NCI-H1436 (cell line): Measurements from ENCODE around the gene CDH13.

ENCODE experiments used
- DNase-seq: peaks from one replicate; lab custom pipeline; 2025; lab: John Stamatoyannopoulos, UW

Gene CDH13

DNA sequence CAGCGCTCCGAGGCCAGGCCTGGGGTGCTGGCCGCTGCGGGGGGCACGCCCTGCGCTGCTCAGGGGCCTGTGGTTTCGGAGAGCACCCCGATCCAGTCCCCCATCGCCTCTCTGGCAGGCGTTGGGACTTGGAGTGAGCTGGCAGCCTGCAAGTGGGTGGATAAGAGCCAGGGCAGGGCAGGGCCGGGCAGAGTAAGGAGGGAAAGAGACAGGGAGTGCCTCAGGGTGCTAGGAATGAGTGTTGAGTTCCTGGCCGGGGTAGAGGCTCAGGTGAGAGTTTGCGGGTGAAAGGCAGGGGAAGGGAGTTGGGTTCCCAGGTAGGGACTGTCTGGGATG is 1.3 kb downstream of the CDH13 start:
- DNase-seq, result no peak

DNA sequence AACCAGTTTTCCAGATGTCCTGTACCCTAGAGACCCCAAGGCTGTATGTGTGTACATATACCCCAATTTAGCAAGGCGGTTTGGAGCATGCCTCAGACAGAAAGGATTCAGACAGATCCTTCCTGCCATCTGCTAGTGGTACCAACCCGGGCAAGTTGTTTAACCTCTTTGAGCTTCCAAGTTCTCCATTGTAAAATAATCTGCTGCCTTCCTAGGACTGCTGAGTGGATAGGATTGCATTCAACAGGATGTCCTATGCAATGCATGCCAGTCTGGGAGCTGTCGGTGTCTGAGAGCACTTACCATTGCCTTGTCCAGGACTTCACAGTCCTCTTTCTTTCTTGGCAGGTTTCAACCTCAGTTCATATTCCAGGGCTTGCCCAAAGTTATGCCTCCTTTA is 1.9 kb downstream of the CDH13 start:
- DNase-seq, result no peak

DNA sequence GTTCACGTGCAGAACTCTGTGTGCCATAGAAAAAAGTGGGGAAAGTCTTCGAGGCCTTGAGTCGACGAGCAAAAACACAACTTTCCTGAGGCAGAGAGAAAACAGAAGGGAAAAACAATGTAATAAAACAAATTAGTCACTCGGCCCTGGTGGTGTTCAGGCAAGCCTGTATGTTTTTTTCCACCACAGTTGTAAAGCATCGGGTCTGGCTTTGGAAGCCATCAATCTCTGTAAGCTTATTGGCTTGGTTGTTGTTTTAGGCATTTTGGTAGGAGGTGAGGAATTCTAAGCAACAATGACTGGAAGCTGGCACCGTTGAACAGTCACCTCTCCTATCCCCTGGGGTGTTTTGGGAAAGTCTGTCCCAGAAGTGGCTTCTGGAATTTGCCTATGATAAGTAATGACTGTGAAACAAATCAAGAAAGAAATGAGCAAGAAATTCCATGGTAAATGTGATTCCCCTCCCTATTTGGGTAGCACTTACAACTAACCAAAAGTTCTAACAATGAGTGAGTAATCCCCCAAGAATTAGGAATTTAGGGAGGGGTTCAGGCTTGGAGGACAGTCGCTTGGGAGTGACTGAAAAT is 2.8 kb downstream of the CDH13 start:
- no peak for DNase-seq

DNA sequence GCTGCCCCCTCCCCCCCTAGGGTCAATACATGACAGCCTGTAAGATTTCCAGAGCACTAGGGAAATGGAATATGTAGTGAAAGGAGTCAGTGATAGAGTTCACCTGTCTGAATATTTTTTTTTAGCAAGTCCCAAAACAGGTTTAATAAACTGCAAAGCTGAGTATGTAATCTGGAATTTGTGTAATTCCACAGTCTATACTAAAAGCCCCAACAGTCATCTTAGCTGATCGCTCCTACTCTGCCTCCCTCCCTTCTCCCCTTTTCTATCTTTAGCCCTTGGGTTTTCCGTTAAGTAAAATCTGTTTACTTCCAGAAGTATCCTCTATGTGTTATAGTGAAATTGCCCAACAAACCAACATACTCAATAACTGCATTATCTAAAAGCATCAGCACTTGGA is 3.5 kb downstream of the CDH13 start:
- DNase-seq, result no peak

DNA sequence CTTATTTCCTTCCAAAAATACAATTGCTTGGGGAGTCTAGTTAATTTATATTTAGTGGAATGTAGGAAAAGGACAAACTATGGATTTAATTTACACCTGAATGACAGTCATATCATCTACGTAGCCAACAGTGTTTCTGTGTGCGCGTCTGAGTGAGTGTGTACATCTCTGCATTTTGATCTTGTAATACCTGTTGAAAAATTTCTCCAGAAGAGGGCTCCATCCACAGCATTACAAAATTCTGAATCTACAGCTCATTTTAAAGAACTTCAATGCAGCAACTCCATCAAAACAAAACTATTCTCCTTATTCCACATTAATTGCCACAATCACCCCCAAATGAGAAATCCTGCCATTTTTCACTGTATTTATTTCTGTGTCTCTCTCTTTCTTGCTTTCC is 3.9 kb downstream of the CDH13 start:
- DNase-seq, result no peak

DNA sequence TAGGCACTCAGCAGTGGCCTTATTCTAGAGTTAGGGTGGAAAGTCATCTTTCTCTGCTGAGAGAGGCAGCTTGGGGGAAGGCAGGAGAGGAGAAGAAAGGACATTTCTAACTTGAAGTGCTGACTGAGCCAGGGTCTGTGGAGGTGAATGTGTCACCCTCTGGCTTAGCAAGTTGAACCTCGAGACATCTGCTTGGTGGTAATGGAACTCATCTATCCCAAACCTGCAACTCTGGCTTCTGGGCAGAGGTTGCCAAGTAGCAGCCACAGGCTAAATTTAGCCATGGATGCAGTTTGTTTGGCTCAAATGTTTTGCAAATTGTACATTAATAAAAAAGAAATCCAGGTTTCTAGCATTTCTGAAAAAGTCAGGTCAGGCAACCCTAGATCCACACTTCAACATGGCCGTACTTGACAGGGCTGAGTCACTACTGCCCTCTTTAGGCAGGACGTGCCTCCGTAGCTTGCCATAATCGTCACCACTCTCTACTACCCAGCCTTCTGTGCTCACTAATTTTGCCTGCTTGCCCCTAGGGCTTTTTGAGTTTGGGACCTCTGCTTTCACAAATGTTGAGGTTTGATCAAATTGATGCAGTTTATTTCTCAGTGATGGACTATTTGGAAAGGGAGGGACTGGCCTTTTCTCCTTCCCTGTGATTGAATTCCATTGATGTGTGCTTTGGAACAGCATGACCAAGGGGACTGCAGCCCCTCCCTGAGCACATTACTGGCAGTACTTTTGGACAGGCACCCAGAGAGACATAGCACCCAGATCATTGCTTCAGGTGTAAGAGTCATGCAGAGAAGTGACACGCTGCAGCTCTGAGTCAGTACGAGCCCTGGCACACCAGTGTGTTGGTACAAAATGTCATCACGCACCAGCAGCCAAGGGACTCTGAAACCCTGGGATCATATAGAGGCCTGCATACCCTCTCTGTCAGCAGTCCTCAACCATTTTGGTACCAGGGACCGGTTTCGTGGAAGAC is 5.2 kb downstream of the CDH13 start:
- no peak for DNase-seq

DNA sequence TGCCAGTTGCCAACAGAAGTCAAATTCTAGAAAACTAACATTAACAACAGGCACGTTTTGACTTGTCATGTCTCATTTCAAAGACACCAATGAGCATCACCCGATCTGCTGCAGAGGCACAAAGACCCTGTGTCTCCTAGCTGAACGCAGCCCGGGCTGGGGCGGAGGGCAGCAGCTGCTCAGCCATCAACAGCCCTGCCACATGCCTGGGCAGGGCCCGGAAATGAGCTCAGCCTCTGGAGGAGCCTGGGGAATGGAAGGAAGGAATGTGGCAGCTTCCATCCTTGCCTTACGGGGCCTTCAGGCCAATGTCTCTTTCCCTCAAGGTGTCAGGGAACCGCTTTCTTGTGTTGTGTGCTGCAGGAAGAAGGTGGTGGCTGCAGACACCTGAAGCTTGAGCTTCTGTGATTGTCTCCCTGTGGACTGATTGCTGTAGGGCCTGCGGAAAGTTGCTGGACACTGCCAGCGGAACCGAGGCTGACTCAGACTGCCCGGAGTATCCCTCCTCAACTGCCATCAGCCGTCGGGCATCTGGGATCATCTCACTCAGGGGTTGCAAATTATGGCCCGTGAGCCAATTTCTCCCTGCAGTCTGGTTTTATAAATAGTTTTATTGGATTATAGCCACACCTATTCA is 7.3 kb downstream of the CDH13 start:
- DNase-seq, result no peak

DNA sequence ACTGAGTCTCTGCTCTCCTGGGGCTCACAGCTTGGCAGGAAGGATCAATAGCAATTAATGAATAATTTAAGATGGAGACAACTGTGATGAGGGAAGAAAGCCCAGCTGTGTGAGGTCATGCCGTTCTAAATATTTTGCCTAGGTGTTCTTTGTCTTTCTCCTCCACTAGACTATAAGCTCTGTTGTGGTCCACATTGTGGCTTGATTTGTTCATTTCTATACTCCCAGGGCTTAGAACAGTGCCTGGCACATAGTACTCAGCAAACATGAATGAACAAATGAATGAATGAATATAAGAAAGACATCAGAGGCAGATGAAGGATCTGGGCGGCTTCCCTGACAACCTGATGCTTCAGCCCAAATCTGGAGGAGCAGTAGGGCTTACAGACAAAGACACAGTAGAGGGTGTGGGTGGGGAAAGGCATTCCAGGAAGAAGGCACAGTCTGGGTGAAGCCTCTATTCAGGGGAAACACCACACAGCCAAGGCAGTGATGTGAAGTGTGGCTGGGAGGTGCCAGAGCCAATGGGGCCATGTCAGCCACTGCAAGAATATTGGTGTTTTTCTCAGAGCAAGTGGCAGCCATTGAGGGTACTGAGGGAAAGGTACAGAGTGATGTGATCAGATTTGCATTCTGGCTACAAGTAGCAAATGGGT is 8.3 kb downstream of the CDH13 start:
- DNase-seq, result no peak

DNA sequence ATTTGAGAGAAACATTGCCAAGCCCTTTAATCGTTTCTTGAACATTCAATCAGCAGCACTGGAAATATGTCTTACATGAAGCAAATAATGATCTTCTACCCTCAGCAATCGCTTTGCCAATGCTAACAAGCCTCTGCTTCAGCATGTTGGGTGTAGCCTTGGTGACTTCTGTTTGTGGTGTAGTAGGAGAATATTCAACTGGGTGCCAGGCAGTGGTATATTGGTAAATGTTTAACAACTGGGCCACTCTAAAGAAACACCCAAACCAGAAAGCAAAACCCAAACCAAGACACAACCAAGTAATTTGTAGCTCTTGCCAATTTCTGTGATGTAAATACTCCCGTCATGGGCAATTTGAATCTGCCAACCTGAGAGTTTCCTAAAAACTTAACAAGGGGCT is 9.7 kb downstream of the CDH13 start:
- no peak for DNase-seq

DNA sequence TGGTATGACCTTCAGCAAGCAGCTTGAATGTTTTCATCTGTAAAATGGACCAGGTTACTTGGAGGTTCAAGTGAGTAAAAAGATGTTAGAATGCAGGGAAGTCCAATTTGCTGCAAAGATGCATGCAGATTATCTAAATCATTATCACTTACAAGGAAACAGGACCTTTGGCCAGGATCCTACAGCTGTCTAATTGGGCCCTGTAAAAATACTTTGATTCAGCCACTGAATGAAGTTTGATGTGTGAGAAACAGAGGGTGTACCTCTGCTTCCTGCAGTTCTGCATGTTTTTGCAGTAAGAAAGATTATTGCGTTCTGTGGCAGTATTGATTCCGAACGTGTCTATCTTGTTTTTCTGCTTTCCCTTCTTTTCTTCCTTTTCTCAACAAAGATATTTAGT is 10.2 kb downstream of the CDH13 start:
- no peak for DNase-seq

DNA sequence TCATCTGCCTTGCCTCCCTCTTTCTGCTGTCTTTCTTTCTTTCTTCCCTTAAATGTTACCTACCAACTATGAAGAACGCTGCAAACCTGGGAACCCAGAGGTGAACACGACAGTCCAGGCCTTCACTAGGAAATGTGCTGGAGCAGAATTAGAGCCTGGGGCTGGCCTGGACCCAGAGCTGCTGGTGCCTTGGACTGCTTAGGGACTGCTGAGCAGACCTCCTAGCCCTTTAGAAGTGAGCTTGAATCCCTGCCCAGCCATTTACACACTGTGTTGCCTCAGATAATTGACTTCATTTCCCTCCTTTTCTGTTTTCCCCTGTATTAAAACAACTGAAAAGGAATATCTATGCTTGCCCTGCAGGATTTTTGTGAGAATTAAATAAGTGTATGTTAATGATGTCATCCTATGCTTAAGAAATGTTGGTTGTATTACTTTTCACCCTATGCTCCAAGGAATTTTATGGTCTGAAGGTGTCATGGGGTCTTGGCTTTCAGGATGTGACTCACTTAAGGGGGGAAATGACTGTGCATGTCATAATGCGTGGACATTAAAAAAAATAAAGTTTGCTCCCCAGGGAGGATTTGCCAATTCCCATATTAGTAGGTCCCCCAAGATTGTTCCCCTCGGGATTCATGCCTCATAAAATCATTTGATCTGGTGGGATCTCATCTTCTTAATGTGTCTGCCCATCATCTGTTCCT is 11.5 kb downstream of the CDH13 start:
- no peak for DNase-seq

DNA sequence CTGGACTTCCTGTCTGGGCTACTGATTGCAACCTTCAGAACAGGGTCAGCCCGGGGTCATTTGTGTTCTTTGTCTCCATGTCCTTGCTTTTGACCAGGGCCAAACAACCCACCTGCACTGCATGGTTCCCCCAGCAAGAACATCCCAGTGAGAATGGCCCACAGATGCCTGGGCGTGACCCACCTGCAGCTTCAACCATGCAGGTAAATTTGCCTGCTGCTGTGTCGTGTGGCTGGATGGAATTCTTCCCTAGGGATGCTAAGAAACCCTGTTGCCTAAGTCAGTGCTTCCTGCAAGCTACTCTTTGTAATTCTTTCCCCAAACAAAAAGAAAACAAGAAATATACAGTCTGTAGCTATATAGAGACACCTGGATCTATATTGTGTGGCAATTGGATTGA is 12.5 kb downstream of the CDH13 start:
- no peak for DNase-seq

DNA sequence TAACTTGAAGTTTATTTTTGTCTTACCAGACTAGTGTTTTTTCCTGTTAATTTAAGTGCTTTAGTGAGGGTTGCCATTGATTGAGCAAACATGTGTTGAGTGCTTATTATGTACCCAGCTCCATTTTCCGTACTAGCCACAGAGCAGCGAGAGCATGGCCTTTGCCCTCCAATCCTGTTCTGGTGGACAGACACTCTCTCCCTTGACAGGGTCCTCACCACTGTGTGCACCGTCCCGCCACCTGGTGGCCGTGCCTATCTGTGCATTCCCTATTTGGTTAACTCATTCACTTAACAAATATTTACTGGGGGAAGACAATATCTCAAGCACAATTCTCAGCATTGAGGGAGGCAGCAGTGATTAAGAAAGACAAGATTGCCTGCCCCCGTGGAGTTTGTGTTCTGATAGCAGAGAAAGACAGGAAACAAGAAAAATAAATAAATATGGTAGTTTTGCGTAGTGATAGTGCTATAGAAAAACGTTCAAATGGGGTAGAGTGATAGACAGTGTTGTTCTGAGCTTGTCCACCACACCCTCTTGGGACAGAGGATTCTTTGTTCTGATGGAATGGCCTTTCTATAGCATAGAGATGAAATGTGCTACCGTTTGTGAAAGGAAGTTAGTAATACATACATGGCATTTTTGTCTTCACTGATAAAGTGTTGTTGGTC is 13.0 kb downstream of the CDH13 start:
- DNase-seq, result no peak

DNA sequence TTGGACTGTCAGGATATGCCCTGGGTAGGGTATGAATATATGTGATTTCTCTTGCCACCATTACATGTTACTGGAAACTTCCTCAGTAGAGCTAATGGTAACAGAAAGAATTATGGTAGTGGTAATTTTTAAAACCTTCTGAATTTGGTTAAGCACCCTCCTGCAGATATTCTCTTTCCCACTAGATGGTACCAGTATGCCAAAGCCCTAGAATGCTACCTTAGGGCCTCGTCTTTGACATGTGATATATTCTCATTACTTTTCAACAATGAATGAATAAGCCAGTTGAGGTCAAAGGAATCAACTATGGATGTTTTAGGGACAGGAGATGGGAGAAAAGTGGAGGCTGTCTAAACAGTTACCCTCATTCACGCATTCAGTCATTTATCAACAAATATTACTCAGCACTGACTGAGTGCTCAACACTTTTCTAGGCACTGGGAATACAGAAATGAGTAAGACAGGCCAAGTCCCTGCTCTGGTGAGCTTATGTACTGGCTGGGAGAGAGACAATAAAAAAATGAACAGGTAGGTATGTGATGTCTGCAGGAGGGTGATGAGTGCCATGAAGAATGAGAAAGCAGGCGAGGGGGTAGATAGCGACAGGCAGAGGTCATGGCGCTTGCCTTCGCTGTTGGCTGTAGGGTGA is 14.7 kb downstream of the CDH13 start:
- DNase-seq, result no peak

DNA sequence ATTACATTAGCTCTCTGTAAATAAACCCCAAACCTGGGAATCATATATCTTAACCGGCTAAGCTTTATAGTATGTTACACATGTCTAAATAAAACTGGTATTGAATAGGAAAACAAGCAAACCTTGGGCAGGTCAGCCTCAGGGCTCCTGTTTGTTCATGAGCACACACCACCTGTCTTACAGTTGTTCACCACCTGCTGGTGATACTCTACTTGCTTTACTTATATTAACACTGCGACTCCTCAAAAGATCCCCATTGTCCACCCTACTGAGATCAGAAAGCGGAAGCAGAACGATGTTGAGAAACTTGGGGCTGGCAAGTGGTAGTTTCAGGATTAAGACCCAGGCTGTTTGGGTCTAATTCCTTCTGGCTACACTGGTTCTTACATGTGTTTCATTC is 16.4 kb downstream of the CDH13 start:
- DNase-seq, result no peak

DNA sequence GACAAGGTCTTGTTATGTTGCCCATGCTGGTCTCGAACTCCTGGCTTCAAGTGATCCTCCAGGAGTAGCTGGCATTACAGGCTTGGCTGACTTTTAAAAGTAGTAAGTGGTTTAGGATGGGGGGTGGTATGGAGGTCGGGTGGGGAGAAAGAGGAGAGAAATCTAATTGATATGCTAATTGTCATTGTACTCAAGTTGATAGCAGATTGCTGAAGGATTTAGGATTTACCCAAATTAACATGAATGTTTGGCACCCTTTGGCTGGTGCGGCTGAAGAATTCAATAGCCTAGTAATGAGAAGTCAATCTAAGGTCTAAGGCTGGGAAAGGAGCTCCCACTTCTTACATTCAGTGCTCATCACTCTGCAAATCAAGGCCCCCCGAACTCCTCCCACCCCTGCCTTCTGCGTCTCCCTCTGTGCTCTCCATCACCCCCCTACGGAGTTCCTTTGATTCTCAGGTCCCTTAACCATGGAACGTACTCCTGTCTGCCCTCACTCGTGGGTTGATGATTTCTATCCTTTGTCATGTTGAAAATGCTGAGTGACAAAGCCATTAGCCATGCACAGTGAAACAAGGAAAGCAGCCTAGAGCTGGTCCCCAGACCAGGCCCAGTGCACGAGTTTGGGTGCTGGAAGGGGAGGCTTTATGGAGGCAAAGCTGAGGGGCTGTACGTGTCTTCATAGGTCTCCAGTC is 17.3 kb downstream of the CDH13 start:
- no peak for DNase-seq

DNA sequence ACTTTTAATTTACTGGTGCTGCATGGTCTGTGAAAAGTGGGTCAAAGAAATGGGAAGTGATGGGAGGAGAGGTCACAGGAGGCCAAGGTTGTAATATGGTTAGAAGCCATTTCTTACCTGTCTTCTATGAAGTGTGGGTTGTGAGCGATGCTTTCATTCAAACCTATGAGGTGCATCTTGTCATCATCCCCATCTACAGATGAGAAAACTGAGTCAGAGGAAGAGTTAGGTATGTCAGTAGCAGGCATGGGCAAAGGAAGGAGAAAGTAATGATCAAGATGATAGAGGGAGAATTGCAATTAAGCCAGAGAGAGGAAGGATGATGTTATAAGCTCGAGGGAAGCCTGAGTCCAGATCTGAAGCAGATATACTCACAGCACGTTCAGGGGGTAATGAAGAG is 19.7 kb downstream of the CDH13 start:
- DNase-seq, result no peak

DNA sequence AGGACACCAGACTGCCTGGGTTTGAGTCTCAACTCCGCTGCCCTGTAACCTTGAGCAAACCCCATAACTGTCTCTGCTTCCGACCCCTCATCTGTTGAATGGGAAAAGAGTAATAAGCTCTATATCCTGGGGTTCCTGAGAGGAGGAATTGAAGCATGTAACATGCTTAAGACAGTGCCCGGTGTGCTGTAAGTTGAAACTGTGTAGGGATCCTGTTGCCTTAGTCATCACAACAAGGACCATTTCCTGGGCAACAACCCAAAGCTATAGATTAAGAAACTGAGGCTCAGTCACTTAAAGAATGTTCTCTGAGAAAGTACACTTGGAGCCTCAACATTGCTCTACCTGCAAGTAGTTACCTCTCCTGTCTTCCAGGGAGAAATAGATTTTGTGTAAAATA is 23.0 kb downstream of the CDH13 start:
- no peak for DNase-seq

DNA sequence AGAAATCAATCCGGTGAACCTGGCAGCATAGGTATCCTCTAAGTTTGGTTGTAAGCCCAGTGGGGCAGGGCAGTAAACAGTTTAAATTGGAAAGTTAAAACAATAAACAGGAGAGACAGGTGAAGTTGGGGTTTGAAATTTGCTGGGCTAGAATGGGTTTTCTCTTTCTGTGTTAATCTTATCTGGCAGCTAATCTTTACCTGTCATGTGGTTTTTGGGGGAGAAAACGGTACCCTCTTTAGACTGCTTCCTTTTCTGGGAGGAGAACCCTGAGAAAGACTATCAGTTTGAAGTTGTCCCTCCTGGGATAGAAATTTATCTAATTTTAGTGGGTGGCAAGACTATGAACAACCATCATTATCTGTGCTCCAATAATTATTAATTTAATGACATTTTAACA is 24.0 kb downstream of the CDH13 start:
- no peak for DNase-seq

DNA sequence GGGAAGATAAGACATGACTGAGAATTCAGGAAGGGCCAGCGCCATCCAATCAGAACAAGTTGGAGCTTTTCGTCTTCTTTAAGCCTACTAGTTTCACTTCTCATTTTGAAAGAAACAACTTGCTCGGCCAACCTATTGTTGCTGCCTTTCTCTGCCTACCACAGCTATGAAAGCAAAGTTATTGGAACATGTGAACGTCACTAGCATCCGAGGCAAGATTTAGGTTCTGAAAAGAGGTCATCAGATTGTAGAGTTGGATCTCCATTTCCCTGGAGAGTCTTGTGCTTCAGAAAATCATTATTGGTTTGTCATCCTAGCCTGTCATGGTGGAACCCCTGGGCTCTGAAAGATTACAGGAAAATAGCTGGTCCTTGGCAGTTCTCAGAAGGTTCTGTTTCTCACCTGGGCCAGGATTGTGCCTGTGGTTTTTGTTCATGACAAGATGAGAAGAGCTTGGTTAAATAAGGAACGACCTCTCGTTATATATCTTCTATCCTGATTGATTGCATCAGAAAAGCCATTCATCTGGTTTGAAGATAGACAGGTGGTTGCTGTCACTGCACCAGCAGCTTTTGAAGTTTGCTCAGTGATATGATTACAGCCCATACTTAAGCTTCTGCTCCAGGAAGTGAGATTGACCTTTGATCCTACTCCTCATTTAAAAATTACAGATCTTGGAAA is 25.3 kb downstream of the CDH13 start:
- no peak for DNase-seq
